ENCODE data around the gene PGA3.
A peak's percentile ranks its signal among the peaks of the same experiment; 100 is the strongest.

The PGA3 gene

GRCh38 chr11:61181489-61181888, 21.8 kb upstream of the PGA3 start:
- Histone ChIP-seq H3K27ac (ENCODE audit: extremely low read depth, low read depth, low read length) (no peak overlapping the region), H3K4me1 (ENCODE audit: control insufficient read depth, insufficient read depth, low read length) (no peaks in the 10 kb centered on the region), H3K4me3 (ENCODE audit: low read depth, low read length) (no peak overlapping the region), H3K9me3 (ENCODE audit: control insufficient read depth, insufficient read depth, low read depth, low read length) (no peaks in the 10 kb centered on the region), H3K36me3 (ENCODE audit: control insufficient read depth in 2 of 2, insufficient read depth in 1 of 2, low read length in 2 of 2) (no peaks in the 10 kb centered on the region)
- CTCF ChIA-PET: interaction anchor here (1.3 kb wide), 1 partner anchor 351 kb away, joined by 3 read pairs; no protein-coding TSS in a partner anchor
- TF ChIP-seq ZBTB11 (tag by site-specific recombination; conservative IDR thresholded peaks at IDR 0.05; ENCODE audit: low read depth) (0 out of 2 replicates have a peak, but pooled peaks have one; percentile 36), PRDM10 (tag by site-specific recombination; IDR thresholded peaks at IDR 0.05) (no peak), ZNF426 (tag by site-specific recombination; IDR thresholded peaks at IDR 0.05) (peak; percentile 31), BCL11A (tag by site-specific recombination; IDR thresholded peaks at IDR 0.05; ENCODE audit: low read depth) (no peak), ZNF560 (tag by site-specific recombination; IDR thresholded peaks at IDR 0.05; ENCODE audit: borderline replicate concordance) (no peak), ZNF394 (tag by site-specific recombination; IDR thresholded peaks at IDR 0.05; ENCODE audit: borderline replicate concordance) (peak; percentile 50; the same call in 1 of the 2 replicates), ZNF518A (tag by site-specific recombination; conservative IDR thresholded peaks at IDR 0.05; ENCODE audit: low read depth) (peak; percentile 51; the same call in 1 of the 2 replicates), ZSCAN18 (tag by site-specific recombination; IDR thresholded peaks at IDR 0.05) (no peak), ZNF555 (tag by site-specific recombination; conservative IDR thresholded peaks at IDR 0.05) (peak; percentile 18; the same call in 1 of the 2 replicates)
- POLR2A ChIA-PET: no interaction called here

GRCh38 chr11:61183645-61184044, 19.7 kb upstream of the PGA3 start:
- no peaks in the 10 kb centered on the region for H3K9me3 ChIP-seq (ENCODE audit: control insufficient read depth, insufficient read depth, low read depth, low read length)
- no peaks in the 10 kb centered on the region for H3K36me3 ChIP-seq (ENCODE audit: control insufficient read depth in 2 of 2, insufficient read depth in 1 of 2, low read length in 2 of 2)
- no peaks in the 10 kb centered on the region for H3K4me1 ChIP-seq (ENCODE audit: control insufficient read depth, insufficient read depth, low read length)
- TF ChIP-seq GLI4 (tag by site-specific recombination; IDR thresholded peaks at IDR 0.05): no peak
- TF ChIP-seq EGR2 (tag by site-specific recombination; IDR thresholded peaks at IDR 0.05; ENCODE audit: low read depth): no peak
- TF ChIP-seq PRDM1 (tag by site-specific recombination; IDR thresholded peaks at IDR 0.05): no peak
- no peak for TF ChIP-seq ZBTB17 (tag by site-specific recombination; IDR thresholded peaks at IDR 0.05)
- TF ChIP-seq ZNF558 (tag by site-specific recombination; IDR thresholded peaks at IDR 0.05): no peak
- no peak for TF ChIP-seq ZNF654 (tag by site-specific recombination; IDR thresholded peaks at IDR 0.05; ENCODE audit: low read depth)
- POLR2A ChIA-PET: no interaction called here
- CTCF ChIA-PET: no interaction called here
- H3K4me3 ChIP-seq (ENCODE audit: low read depth, low read length): no peak overlapping the region
- H3K27ac ChIP-seq (ENCODE audit: extremely low read depth, low read depth, low read length): no peak overlapping the region
